ENCODE data around the gene SCT.

DNA sequence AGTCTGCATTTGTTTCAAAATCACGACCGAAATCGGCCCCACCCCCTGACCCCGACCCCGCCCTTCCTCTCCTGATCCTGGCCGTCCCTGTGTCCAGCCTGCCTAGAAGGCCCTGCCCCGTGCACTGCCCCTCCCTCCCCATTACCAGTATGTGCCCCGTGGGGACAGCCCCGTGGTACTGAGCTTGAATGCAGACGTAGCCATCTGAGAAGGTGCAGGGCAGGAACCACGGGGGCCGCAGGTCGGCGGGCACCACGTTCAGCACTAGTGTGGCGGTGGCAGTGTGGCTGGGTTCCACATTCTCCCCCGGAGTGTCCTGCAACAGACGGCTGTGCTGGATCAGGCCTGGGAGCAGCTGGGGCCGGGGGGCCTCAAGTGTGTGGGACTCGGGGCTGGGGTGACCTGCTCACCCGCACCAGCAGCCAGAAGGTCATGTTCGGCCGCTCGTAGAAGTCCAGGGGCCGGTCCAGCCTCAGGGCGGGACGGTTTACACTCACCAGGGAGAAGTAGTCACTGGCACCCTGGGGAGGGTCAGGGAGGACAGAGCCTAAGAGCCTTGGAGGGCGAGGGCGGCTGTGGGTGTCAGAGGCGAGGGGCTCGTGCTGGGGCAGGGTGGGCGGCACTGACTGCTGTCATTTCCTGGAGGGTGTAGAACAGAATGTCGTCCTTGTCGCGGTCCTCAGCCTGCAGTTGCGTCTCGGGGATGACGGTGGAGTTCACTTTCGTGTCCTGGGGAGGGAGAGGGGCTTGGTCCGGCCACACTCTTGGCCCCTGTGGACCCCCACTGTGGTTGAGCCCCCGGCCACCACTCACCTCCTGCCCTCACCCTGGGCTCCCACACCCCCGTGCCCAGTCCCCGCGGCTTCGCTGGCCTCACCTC, 5.8 kb downstream of the SCT start:
- TF ChIP-seq CTCF (IDR thresholded peaks at IDR 0.05; ENCODE audit: low read depth, low read length, missing input control) (no peak), MAX (IDR thresholded peaks at IDR 0.05) (no peak), GABPA (IDR thresholded peaks at IDR 0.05 in 1 of 2, conservative IDR thresholded peaks at IDR 0.05 in 1 of 2) (no peak), YY1 (IDR thresholded peaks at IDR 0.05) (no peak), JUND (IDR thresholded peaks at IDR 0.05) (no peak)
- TF ChIP-seq, protein P1, sequence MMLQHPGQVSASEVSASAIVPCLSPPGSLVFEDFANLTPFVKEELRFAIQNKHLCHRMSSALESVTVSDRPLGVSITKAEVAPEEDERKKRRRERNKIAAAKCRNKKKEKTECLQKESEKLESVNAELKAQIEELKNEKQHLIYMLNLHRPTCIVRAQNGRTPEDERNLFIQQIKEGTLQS (IDR thresholded peaks at IDR 0.05): no peak
